Coronary artery (tissue), 2 donors: ENCODE data around the gene CPB1.
A peak's percentile ranks its signal among the peaks of the same experiment; 100 is the strongest.
"Not testable (repeated sequence)": the region's sequence is repeated elsewhere in the genome, so short reads cannot be mapped to it uniquely, and the experiment has no call there.

Source experiments
- DNase-seq: peaks from one replicate; pipeline ENCODE4 v3.0.0-alpha.2; 2017; ENCODE audit warnings: low spot score
- H3K27ac ChIP-seq, 2 donors: fragments of 200-600 bp; sonication (generic); one replicate each; pipeline ENCODE4 v1.5.1; 2016 to 2019
- H3K4me3 ChIP-seq: fragments of 200-600 bp; sonication (generic); 2 replicates; pipeline ENCODE4 v1.5.1; 2016; ENCODE audit warnings: mild to moderate bottlenecking, moderate library complexity
- CTCF ChIP-seq: fragments of 200-600 bp; sonication (generic); IDR thresholded peaks from one replicate; pipeline ENCODE4 v1.5.1; 2019; ENCODE audit warnings: antibody characterized with exemption

The CPB1 gene

GRCh38 chr3:148827585-148827984, at the start of gene CPB1:
TSS of gene CPB1 (plus strand) at chr3:148827811. CDS start at chr3:148827824, 13 bp downstream.
- no peak within 1 kb of the TSS for H3K27ac ChIP-seq
- H3K4me3 ChIP-seq, result no peak within 1 kb of the TSS
- no peak for TF ChIP-seq CTCF
- DNase-seq, result no peak

DNA sequence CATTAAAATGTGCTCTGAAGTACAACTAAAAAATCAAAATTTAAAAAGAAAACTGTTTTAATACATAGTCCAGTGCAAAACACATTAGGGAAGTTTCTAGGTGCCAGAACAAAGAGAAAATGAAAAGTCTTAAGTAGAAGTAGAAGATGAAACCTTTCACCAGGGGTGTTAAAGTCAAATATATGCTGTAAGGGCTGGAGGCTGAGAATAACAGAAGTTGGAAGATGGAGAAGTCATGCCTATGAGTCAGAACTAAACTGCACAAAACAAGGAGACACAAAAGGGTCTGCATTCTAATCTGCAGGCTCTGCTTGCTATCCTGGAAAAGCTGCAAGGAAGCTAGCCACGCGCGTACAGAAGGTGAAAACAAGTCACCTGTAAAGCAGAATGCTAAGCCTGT, 48.7 kb upstream of the CPB1 start:
- TF ChIP-seq CTCF, result no peak
- Histone ChIP-seq H3K4me3 (no peak overlapping the region), H3K27ac (no peak overlapping the region)
- no peak for DNase-seq

DNA sequence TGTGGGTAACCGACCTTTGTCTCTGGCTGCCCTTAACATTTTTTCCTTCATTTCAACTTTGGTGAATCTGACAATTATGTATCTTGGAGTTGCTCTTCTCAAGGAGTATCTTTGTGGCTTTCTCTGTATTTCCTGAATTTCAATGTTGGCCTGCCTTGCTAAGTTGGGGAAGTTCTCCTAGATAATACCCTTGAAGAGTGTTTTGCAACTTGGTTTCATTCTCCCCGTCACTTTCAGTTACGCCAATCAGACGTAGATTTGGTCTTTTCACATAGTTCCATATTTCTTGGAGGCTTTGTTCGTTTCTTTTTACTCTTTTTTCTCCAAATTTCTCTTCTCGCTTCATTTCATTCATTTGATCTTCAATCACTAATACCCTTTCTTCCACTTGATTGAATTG, 42.6 kb upstream of the CPB1 start:
- DNase-seq, H3K27ac ChIP-seq, H3K4me3 ChIP-seq: not testable (repeated sequence)

- not testable (repeated sequence) for H3K27ac ChIP-seq, H3K4me3 ChIP-seq, DNase-seq
Measured at GRCh38 chr3:148786159-148786558, 41.5 kb upstream of the CPB1 start.

- Histone ChIP-seq H3K4me3 (no peak overlapping the region), H3K27ac (no peak overlapping the region)
- DNase-seq, result no peak
- TF ChIP-seq CTCF, result no peak
Measured at GRCh38 chr3:148789146-148789545, 38.5 kb upstream of the CPB1 start.

DNA sequence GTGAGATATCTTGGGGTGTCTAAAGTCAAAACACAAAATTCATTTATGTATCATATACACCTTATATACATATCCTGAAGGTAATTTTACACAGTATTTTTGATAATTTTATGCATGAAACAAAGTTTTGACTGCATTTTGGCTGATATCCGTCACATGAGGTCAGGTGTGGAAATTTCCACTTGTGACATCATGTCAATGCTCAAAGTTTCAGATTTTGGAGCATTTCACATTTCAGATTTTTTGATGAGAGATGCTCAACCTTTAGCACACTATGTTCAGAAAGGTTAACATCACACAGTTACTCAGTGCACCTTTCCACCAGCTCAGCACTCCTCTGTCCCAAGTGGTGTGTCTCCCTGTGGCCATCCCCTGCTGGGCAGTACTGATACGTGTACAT, 37.7 kb upstream of the CPB1 start:
- TF ChIP-seq CTCF, result no peak
- Histone ChIP-seq H3K27ac (no peak overlapping the region), H3K4me3 (no peak overlapping the region)
- DNase-seq, result no peak

DNA sequence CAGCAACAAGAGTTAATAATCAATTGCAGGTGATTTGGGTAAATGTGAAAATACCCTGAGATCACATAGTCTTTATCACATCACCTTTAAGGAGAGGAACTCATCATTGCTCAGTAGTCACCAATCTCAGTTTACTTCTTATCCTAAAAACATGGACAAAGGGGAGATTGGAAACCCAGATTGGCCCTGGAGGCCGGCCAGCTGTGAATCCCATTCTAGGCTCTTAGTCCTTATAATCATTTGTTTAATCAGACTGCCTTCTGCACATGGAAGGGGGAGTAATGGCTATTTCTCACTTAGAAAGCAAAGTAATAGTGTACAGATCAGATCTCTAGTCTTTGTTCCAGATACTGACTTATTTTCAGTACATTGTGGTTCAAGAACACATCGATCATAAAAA, 37.2 kb upstream of the CPB1 start:
- Histone ChIP-seq H3K4me3 (no peak overlapping the region), H3K27ac (peak overlapping the region in 1 of 2 donors; percentile 8)
- DNase-seq, result no peak
- no peak for TF ChIP-seq CTCF

DNA sequence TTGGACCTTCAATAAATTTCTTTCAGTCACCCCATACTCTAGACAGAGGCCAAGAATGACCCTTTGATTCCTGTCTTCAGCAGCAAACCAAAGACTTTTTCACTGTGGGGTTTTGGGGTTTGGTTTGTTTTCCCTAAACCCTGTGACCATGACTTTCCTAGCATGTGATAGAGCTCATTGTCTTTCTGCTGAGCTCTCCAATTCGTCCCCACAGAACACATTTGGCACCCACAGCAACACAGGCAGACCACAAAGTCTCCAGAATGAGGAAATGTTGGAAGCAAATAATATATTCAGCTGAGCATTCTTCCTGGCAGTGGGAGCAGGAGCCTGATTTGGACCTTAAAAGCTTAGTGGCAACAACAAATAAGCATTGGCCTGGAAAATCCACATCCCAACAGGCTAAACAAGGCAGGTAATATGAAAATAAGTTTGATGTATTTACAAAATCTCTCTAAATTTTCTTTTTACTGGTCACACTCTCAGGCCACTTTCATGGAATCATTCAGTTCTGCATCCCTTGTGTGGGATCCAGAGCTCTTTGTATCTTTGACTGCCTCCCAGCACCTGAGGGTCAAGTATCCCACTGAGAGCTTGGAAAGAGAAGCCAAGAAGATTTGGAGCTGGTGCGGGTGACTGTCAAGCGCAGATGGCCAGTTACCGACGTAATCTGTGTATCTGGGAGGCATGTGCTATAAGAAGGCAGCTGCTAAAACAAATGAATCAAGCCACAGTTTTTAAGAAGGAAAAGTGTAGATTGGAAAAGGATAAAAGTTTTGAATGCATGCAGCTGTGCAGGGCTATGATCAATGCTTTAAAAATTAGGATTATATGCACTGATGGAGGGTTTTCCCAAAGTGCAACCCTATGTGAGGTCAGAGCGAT, 36.5 kb upstream of the CPB1 start:
- TF ChIP-seq CTCF, result no peak
- DNase-seq, result no peak
- Histone ChIP-seq H3K27ac (peak overlapping the region in 1 of 2 donors; percentile 8), H3K4me3 (no peak overlapping the region)
